Heart left ventricle (tissue), 16 donors: ENCODE data around the gene SERPINA1. TPM values are rescaled to one million over a fixed set of nuclear protein-coding genes. Genes with fewer than 3 reads are reported as not detected.

ENCODE experiments used
- ATAC-seq, 4 donors: fragments of 200-7000 bp; cut with Tn5 transposase; one replicate each; pipeline ENCODE4 v1.9.1; 2020 to 2022; ENCODE audit warnings: moderate library complexity in 4 of 4, mild to moderate bottlenecking in 3 of 4, moderate number of reproducible peaks in 1 of 4
- DNase-seq, 5 donors: peaks; one replicate each; pipeline ENCODE4 v3.0.0-alpha.2; 2020
- H3K27ac ChIP-seq, 12 donors: fragments of 200-600 bp; sonication (generic) in 4 of 12; one replicate each; pipeline versions ENCODE4 v1.5.0 to v1.8.0; 2016 to 2022; ENCODE audit warnings: mild to moderate bottlenecking in 2 of 12
- H3K27me3 ChIP-seq, 9 donors: fragments of 200-600 bp; sonication (generic) in 2 of 9; one replicate each; pipeline versions ENCODE4 v1.5.1 to v1.8.0; 2016 to 2022; ENCODE audit warnings: mild to moderate bottlenecking in 3 of 9
- H3K36me3 ChIP-seq, 9 donors: fragments of 200-600 bp; sonication (generic) in 2 of 9; one replicate each; pipeline versions ENCODE4 v1.5.0 to v1.8.0; 2018 to 2022; ENCODE audit warnings: mild to moderate bottlenecking in 2 of 9
- H3K4me1 ChIP-seq, 12 donors: fragments of 200-600 bp; sonication (generic) in 4 of 12; one replicate each; pipeline versions ENCODE4 v1.5.0 to v1.8.0; 2016 to 2022; ENCODE audit warnings: mild to moderate bottlenecking in 3 of 12
- H3K4me3 ChIP-seq, 12 donors: fragments of 200-600 bp; sonication (generic) in 4 of 12; one replicate each; pipeline versions ENCODE4 v1.5.0 to v1.8.0; 2017 to 2022; ENCODE audit warnings: mild to moderate bottlenecking in 9 of 12, moderate library complexity in 4 of 12
- H3K9me3 ChIP-seq, 12 donors: fragments of 200-600 bp; sonication (generic) in 4 of 12; one replicate each; pipeline versions ENCODE4 v1.5.0 to v1.8.0; 2016 to 2022; ENCODE audit warnings: mild to moderate bottlenecking in 1 of 12
- CTCF ChIP-seq, 12 donors: fragments of 200-600 bp; sonication (generic) in 4 of 12; IDR thresholded peaks; one replicate each; pipeline versions ENCODE4 v1.5.0 to v1.8.0; 2018 to 2022; ENCODE audit warnings: antibody characterized with exemption in 12 of 12, mild to moderate bottlenecking in 5 of 12
- POLR2A ChIP-seq, 2 donors: fragments of 450-650 bp; IDR thresholded peaks; one replicate each; pipeline ENCODE4 v1.6.1; 2017; ENCODE audit warnings: antibody characterized with exemption in 2 of 2, mild to moderate bottlenecking in 2 of 2, moderate library complexity in 2 of 2
- WGBS, 4 donors: extraction: QIAGEN DNeasy Blood & Tissue Kit in 2 of 4; methylation state at CpG; one replicate each; pipeline versions ENCODE4 v1.1.5 to v1.1.7; 2013 to 2018; 5-methylcytosine and 5-hydroxymethylcytosine counted together
- intact Hi-C, 10 donors: fragments of 100-400 bp; cut with DNase I; formaldehyde crosslinking; loops; one replicate each; pipeline versions ENCODE4 v1.11.1 to v1.14.2; 2022
- long read RNA-seq, 3 donors: library from polyadenylated mRNA; unstranded; transcript quantifications; one replicate each; pipeline ENCODE4 v2.0.0, GENCODE V29; 2020 to 2021
- polyA plus RNA-seq, 2 donors: library from polyadenylated mRNA; stranded (reverse); fragments of 200-250 nt; gene quantifications; one replicate each; pipeline ENCODE4 v1.2.3, GENCODE V29; 2013
- total RNA-seq, 9 donors: library from RNA; depleted of rRNA in 2 of 9; stranded (reverse); fragments of >200 nt in 2 of 9; fragmentation: NEBNext Ultra II Directional in 3 of 9; extraction: Animal tissue kit (Norgen Biotek cat#: 25700) in 3 of 9; gene quantifications; one replicate each; pipeline versions ENCODE4 v1.1.0 to v1.2.4, GENCODE V29; 2016 to 2023
- donor health status: ischemic (EF 13 %, LVEDD 7.1; RV severe dilation, severe dysfunction).
- donor health status: healthy with polysubstance abuse.
- donor health status: DM: no; HTN: yes; CAD: no.
- donor health status: DM: no; HTN: no; CAD: no.
- donor health status: ischemic (EF 25% LVEDD 6.9; RV normal size, moderate dysfunction).
- donor health status: ischemic (EF 25% LVEDD 5.7; RV mildly dilated, moderate dysfunction).
- donor health status: healthy.
- donor health status: DM: yes; HTN: yes; CAD: no.
- donor health status: ischemic (EF 35%, LVEDD 5.7; RV mildly dilated, moderate dysfunction).
- donor health status: nonischemic (EF 11% LVEDD 7.7; RV severe dilation, severe dysfunction).
- donor health status: DM: yes; HTN: yes; CAD: no.
- donor health status: PGD.
- donor health status: ischemic (EF 29% LVEDD 5.4; RV normal size, mild dysfunction).
- donor health status: nonischemic (EF 23%, LVEDD 6.1; RV moderate dilation, normal function).

SERPINA1 gene
- 10 to 100 TPM in 2 of 9 donors, 1 to 10 TPM in 7; 1.7 to 53.4 (median 4.4) TPM for total RNA-seq
- polyA plus RNA-seq = 1 to 10 TPM in 1 of 2 donors, under 1 TPM in 1; 0.99 to 8.7 TPM
- long read RNA-seq, donor 1, partial matches to known transcripts = 0 of 1 reads
- long read RNA-seq, donor 1, other reads (novel, unspliced or antisense) = 0 of 1 reads
- long read RNA-seq, donor 2, transcript SERPINA1-207 (5 exons, 3,144 nt) = major isoform, 5 of 8 reads
- long read RNA-seq, donor 2, partial matches to known transcripts = 2 of 8 reads
- long read RNA-seq, donor 2, other reads (novel, unspliced or antisense) = 0 of 8 reads
- long read RNA-seq, donor 3, partial matches to known transcripts = 0 of 4 reads
- long read RNA-seq, donor 3, other reads (novel, unspliced or antisense) = 0 of 4 reads

- H3K9me3 ChIP-seq = no peaks in the 10 kb centered on the region
- H3K4me1 ChIP-seq = peaks cover 0 to 71% (median 0%) of the 10 kb centered on the region in 12 donors
- no peaks in the 10 kb centered on the region for H3K36me3 ChIP-seq
- DNase-seq (no peak), ATAC-seq (no peak)
- peaks cover 0 to 12% (median 0%) of the 10 kb centered on the region in 9 donors for H3K27me3 ChIP-seq
- H3K4me3 ChIP-seq = peak within 1 kb of the TSS in 1 of 12 donors; percentile 57
- WGBS, 4 donors = 76 to 89% (median 80%) methylated on average over 16 to 18 of the region's 18 CpGs
- H3K27ac ChIP-seq = peak within 1 kb of the TSS in 1 of 12 donors; percentile 90
- intact Hi-C loops = no loop called here
- TF ChIP-seq POLR2A (IDR thresholded peaks at IDR 0.05) (no peak), CTCF (IDR thresholded peaks at IDR 0.05) (no peak)
Observed at GRCh38 chr14:94388384-94389103, at the start of gene SERPINA1. Gene SERPINA1, minus strand, starts transcription at chr14:94388602. Its CDS starts 5,365 bp downstream, at chr14:94383237.

- no peak overlapping the region for H3K27ac ChIP-seq
- 58 to 71% (median 66%) methylated on average over 2 of the region's 2 CpGs for WGBS, 4 donors
- peaks cover 0 to 39% (median 7%) of the 10 kb centered on the region in 9 donors for H3K27me3 ChIP-seq
- no peak overlapping the region for H3K4me3 ChIP-seq
- no peak for TF ChIP-seq POLR2A (IDR thresholded peaks at IDR 0.05)
- intact Hi-C loops = loop anchor here in 1 of 10 donors (5.0 kb wide), 1 partner anchor 59 kb away; no protein-coding TSS in a partner anchor
- peaks cover 0 to 7% (median 0%) of the 10 kb centered on the region in 12 donors for H3K9me3 ChIP-seq
- ATAC-seq = no peak
- H3K36me3 ChIP-seq = no peaks in the 10 kb centered on the region
- H3K4me1 ChIP-seq = no peaks in the 10 kb centered on the region
- no peak for DNase-seq
Observed at GRCh38 chr14:94428610-94429009, 40.2 kb upstream of the SERPINA1 start.

DNA sequence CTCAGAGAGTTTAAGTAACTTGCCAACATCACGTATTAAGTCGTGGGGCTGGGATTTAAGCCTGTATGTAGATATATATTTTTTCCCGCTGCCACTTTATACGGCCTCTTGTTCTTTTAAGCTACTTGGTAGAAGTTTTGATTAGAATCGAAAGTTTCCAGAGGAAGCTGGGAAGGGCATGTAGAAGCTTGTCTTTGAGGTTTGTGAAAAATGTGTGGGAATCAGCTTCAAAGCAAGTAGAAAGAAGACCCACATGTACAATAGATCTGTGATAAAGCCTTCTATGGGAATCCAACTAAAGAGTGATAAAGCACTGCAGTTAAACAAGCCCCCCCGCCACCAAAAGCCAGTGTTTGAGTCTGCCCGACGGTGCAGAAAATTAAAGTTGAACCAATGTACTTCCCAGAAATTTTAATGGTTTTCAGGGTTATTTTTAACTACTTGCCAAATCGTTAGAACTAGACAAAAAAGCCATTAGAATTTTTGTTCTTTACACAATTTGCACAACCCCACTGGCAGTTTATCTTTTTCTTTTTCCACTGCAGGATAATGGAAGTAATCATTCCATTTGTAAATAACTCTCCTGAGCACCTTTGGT is 38.7 kb upstream of the SERPINA1 start:
- WGBS, 4 donors = 77 to 86% (median 82%) methylated on average over 9 of the region's 9 CpGs

More for the DNA sequence above, 38.7 kb upstream of the SERPINA1 start:
- DNase-seq = no peak
- ATAC-seq = no peak
- Histone ChIP-seq H3K4me3 (no peak overlapping the region), H3K27me3 (peaks cover 0 to 46% (median 11%) of the 10 kb centered on the region in 9 donors), H3K4me1 (no peaks in the 10 kb centered on the region), H3K27ac (no peak overlapping the region), H3K36me3 (no peaks in the 10 kb centered on the region), H3K9me3 (peaks cover 0 to 7% (median 0%) of the 10 kb centered on the region in 12 donors)
- intact Hi-C loops = loop anchor here in 1 of 10 donors (5.0 kb wide), 1 partner anchor 60 kb away; no protein-coding TSS in a partner anchor
- TF ChIP-seq CTCF (IDR thresholded peaks at IDR 0.05) (no peak), POLR2A (IDR thresholded peaks at IDR 0.05) (no peak)
